H1 (cell line): ENCODE data around the gene PITX3. TPM values are rescaled to one million over a fixed set of nuclear protein-coding genes. Genes with fewer than 3 reads are reported as not detected.

Experiments
- CTCF ChIA-PET: fragments of 300-600 bp; sonication (Branson Sonifier 250); formaldehyde crosslinking; loops from one replicate; lab custom pipeline; 2021; ENCODE audit not compliant: partially characterized antibody; lab: Charles Lee
- POLR2A ChIA-PET: fragments of 300-600 bp; sonication (Branson Sonifier 250); formaldehyde crosslinking; loops from one replicate; lab custom pipeline; 2021; ENCODE audit warnings: inconsistent platforms; ENCODE audit not compliant: partially characterized antibody; lab: Charles Lee
- DNase-seq, 2 experiments: peaks; one replicate each; pipeline versions ENCODE4 v3.0.0 to v3.0.0-alpha.2; 2010 to 2022; ENCODE audit warnings: low spot score in 2 of 2, low read depth in 1 of 2, mixed read lengths in 1 of 2
- FAIRE-seq: peaks from 2 replicates; lab custom pipeline; 2011; peaks lifted over from hg19 to GRCh38; lab: Jason Lieb, UNC
- H2AFZ ChIP-seq: 2 replicates; pipeline ENCODE4 v1.8.1; 2012; ENCODE audit warnings: low read length, inconsistent platforms
- H2AK5ac ChIP-seq: 2 replicates; pipeline ENCODE4 v1.6.1; 2013; ENCODE audit warnings: low read depth, low read length
- H2BK120ac ChIP-seq: replicated peaks from 2 replicates; pipeline ENCODE3; 2013; ENCODE audit warnings: low read depth, low read length, inconsistent platforms
- H2BK12ac ChIP-seq: 2 replicates; pipeline ENCODE4 v1.6.1; 2013; ENCODE audit warnings: low read depth, low read length
- H2BK15ac ChIP-seq: 2 replicates; pipeline ENCODE4 v1.6.1; 2013; ENCODE audit warnings: low read length
- H2BK20ac ChIP-seq: 2 replicates; pipeline ENCODE4 v1.6.1; 2013; ENCODE audit warnings: low read length
- H2BK5ac ChIP-seq: 2 replicates; pipeline ENCODE4 v1.6.1; 2013; ENCODE audit warnings: low read depth, low read length
- H3K14ac ChIP-seq: 2 replicates; pipeline ENCODE4 v1.6.1; 2013; ENCODE audit warnings: inconsistent platforms; ENCODE audit not compliant: insufficient read length
- H3K18ac ChIP-seq: 2 replicates; pipeline ENCODE4 v1.6.1; 2013; ENCODE audit warnings: low read length; ENCODE audit errors: extremely low read depth
- H3K23ac ChIP-seq: 2 replicates; pipeline ENCODE4 v1.6.1; 2013; ENCODE audit warnings: inconsistent platforms; ENCODE audit not compliant: insufficient read length
- H3K23me2 ChIP-seq: 2 replicates; pipeline ENCODE4 v1.6.1; 2013; ENCODE audit warnings: low read depth, low read length
- H3K27ac ChIP-seq: 2 replicates; pipeline ENCODE4 v1.6.1; 2011; ENCODE audit warnings: low read depth, low read length, inconsistent platforms
- H3K27me3 ChIP-seq, 4 experiments: replicated peaks in 1 of 4; 1 replicate in 1 of 4; 2 replicates in 3 of 4; pipeline versions ENCODE4 v1.6.1 to v1.8.1; 2011 to 2013; ENCODE audit warnings: low read length in 3 of 4, mild to moderate bottlenecking in 3 of 4, inconsistent platforms in 2 of 4, mixed read lengths in 2 of 4, moderate library complexity in 1 of 4; ENCODE audit not compliant: control insufficient read depth in 3 of 4, insufficient read depth in 3 of 4; ENCODE audit errors: extremely low read depth in 1 of 4
- H3K36me3 ChIP-seq, 4 experiments: 2 replicates each; pipeline versions ENCODE4 v1.6.1 to v1.8.1; 2011 to 2013; ENCODE audit warnings: mild to moderate bottlenecking in 4 of 4, low read length in 3 of 4, moderate library complexity in 2 of 4, control low read depth in 1 of 4, inconsistent platforms in 1 of 4; ENCODE audit not compliant: insufficient read depth in 4 of 4, control insufficient read depth in 2 of 4
- H3K4ac ChIP-seq: replicated peaks from 2 replicates; pipeline ENCODE3; 2013; ENCODE audit warnings: low read length, low read depth, mixed read lengths, inconsistent platforms; ENCODE audit not compliant: insufficient read length
- H3K4me1 ChIP-seq, 4 experiments: replicated peaks in 1 of 4; 1 replicate in 1 of 4; 2 replicates in 3 of 4; pipeline versions ENCODE4 v1.6.1 to v1.8.1; 2011 to 2013; ENCODE audit warnings: low read length in 3 of 4, inconsistent platforms in 2 of 4, mixed read lengths in 1 of 4; ENCODE audit not compliant: insufficient read depth in 4 of 4, control insufficient read depth in 3 of 4
- H3K4me2 ChIP-seq, 2 experiments: 2 replicates each; pipeline versions ENCODE4 v1.6.1 to v1.8.1; 2011 to 2013; ENCODE audit warnings: low read depth in 2 of 2, low read length in 2 of 2, control low read depth in 1 of 2, inconsistent platforms in 1 of 2, mild to moderate bottlenecking in 1 of 2; ENCODE audit not compliant: insufficient read depth in 1 of 2
- H3K4me3 ChIP-seq, 4 experiments: fragments of 200-600, 300-600 bp in 1 of 4; sonication (generic), shearing (Covaris generic), sonication (Bioruptor Twin) in 1 of 4; 2 replicates each; pipeline versions ENCODE4 v1.5.1 to v1.8.1; 2011 to 2016; ENCODE audit warnings: low read length in 4 of 4, low read depth in 3 of 4, control low read depth in 2 of 4, inconsistent platforms in 2 of 4, mild to moderate bottlenecking in 2 of 4, mixed read lengths in 1 of 4, moderate library complexity in 1 of 4; ENCODE audit not compliant: insufficient read depth in 2 of 4; ENCODE audit errors: extremely low read depth in 1 of 4
- H3K56ac ChIP-seq: replicated peaks from 2 replicates; pipeline ENCODE3; 2013; ENCODE audit warnings: low read depth, mild to moderate bottlenecking, mixed read lengths, low read length, inconsistent platforms; ENCODE audit not compliant: insufficient read length
- H3K79me1 ChIP-seq: 2 replicates; pipeline ENCODE4 v1.6.1; 2013; ENCODE audit warnings: low read depth, low read length, control low read depth
- H3K79me2 ChIP-seq, 2 experiments: 2 replicates each; pipeline versions ENCODE4 v1.6.1 to v1.8.1; 2012 to 2013; ENCODE audit warnings: low read length in 2 of 2, mild to moderate bottlenecking in 2 of 2, inconsistent platforms in 1 of 2; ENCODE audit not compliant: insufficient read depth in 2 of 2, control insufficient read depth in 1 of 2
- H3K9ac ChIP-seq, 4 experiments: replicated peaks in 1 of 4; 1 replicate in 1 of 4; 2 replicates in 3 of 4; pipeline versions ENCODE4 v1.6.1 to v1.8.1; 2011 to 2013; ENCODE audit warnings: low read depth in 3 of 4, low read length in 3 of 4, control low read depth in 2 of 4, mild to moderate bottlenecking in 2 of 4, moderate library complexity in 2 of 4, inconsistent platforms in 1 of 4; ENCODE audit errors: extremely low read depth in 1 of 4
- H3K9me3 ChIP-seq, 2 experiments: 2 replicates each; pipeline versions ENCODE4 v1.6.1 to v1.8.1; 2012 to 2013; ENCODE audit warnings: mild to moderate bottlenecking in 2 of 2, moderate library complexity in 2 of 2, control low read depth in 1 of 2, inconsistent platforms in 1 of 2, low read depth in 1 of 2, low read length in 1 of 2, mixed read lengths in 1 of 2; ENCODE audit not compliant: insufficient read depth in 2 of 2
- H4K20me1 ChIP-seq, 2 experiments: replicated peaks in 1 of 2; 2 replicates each; pipeline versions ENCODE3 to v1.8.1; 2011 to 2013; ENCODE audit warnings: inconsistent platforms in 2 of 2, low read length in 2 of 2, mild to moderate bottlenecking in 1 of 2; ENCODE audit not compliant: insufficient read depth in 2 of 2, control insufficient read depth in 1 of 2
- H4K5ac ChIP-seq: 2 replicates; pipeline ENCODE4 v1.6.1; 2013; ENCODE audit warnings: low read length, low read depth, mixed read lengths, inconsistent platforms; ENCODE audit not compliant: insufficient read length
- H4K8ac ChIP-seq: 2 replicates; pipeline ENCODE4 v1.8.0; 2013; ENCODE audit warnings: mild to moderate bottlenecking, moderate library complexity, low read length, inconsistent platforms; ENCODE audit not compliant: insufficient read depth; ENCODE audit errors: extremely low read depth
- H4K91ac ChIP-seq: replicated peaks from 2 replicates; pipeline ENCODE3; 2013; ENCODE audit warnings: low read length, mixed read lengths, inconsistent platforms; ENCODE audit not compliant: insufficient read length
- CHD1 ChIP-seq: IDR thresholded peaks from 2 replicates; pipeline ENCODE4 v1.6.1; 2012; ENCODE audit warnings: low read depth, low read length, improper control_type of control experiment
- GTF2F1 ChIP-seq: IDR thresholded peaks from 2 replicates; pipeline ENCODE4 v1.6.1; 2012; ENCODE audit warnings: low read depth, low read length, improper control_type of control experiment, borderline replicate concordance
- HDAC6 ChIP-seq: IDR thresholded peaks from one replicate; pipeline ENCODE4 v1.7.1; 2012; ENCODE audit warnings: low read depth, mild to moderate bottlenecking, inconsistent platforms, low read length, moderate library complexity
- KDM1A ChIP-seq: fragments of 200-600, 300-600 bp; sonication (generic); IDR thresholded peaks from 2 replicates; pipeline ENCODE4 v1.7.1; 2016; ENCODE audit warnings: mild to moderate bottlenecking, low read length, borderline replicate concordance
- KDM5A ChIP-seq: fragments of 200-600 bp; IDR thresholded peaks from 2 replicates; pipeline ENCODE4 v1.7.1; 2012; ENCODE audit warnings: mild to moderate bottlenecking, low read length, inconsistent platforms, mixed read lengths
- MAX ChIP-seq: IDR thresholded peaks from 2 replicates; pipeline ENCODE4 v1.6.1; 2012; ENCODE audit warnings: inconsistent platforms
- PHF8 ChIP-seq: fragments of 200-600 bp; sonication (generic); conservative IDR thresholded peaks from 2 replicates; pipeline ENCODE4 v1.7.1; 2012; ENCODE audit warnings: low read depth, mild to moderate bottlenecking, inconsistent platforms, low read length, moderate library complexity
- POLR2AphosphoS5 ChIP-seq: IDR thresholded peaks from 2 replicates; pipeline ENCODE4 v1.6.1; 2011; ENCODE audit warnings: low read depth, low read length
- RAD21 ChIP-seq, 2 experiments: IDR thresholded peaks in 1 of 2; conservative IDR thresholded peaks in 1 of 2; 2 replicates each; pipeline ENCODE4 v1.6.1; 2011; ENCODE audit warnings: low read depth in 2 of 2, low read length in 2 of 2, improper control_type of control experiment in 1 of 2, inconsistent platforms in 1 of 2, mild to moderate bottlenecking in 1 of 2, moderate library complexity in 1 of 2
- RFX5 ChIP-seq: IDR thresholded peaks from 2 replicates; pipeline ENCODE4 v1.6.1; 2011; ENCODE audit warnings: low read depth, low read length, improper control_type of control experiment, borderline replicate concordance
- RXRA ChIP-seq: IDR thresholded peaks from 2 replicates; pipeline ENCODE4 v1.6.1; 2011; ENCODE audit warnings: low read depth, mild to moderate bottlenecking, low read length, moderate library complexity; ENCODE audit not compliant: insufficient read depth
- SP1 ChIP-seq: IDR thresholded peaks from 2 replicates; pipeline ENCODE4 v1.6.1; 2011; ENCODE audit warnings: low read depth, low read length
- SP2 ChIP-seq: IDR thresholded peaks from 2 replicates; pipeline ENCODE4 v1.6.1; 2012; ENCODE audit warnings: mild to moderate bottlenecking, low read length, inconsistent platforms
- SP4 ChIP-seq: IDR thresholded peaks from 2 replicates; pipeline ENCODE4 v1.6.1; 2012; ENCODE audit warnings: low read length, inconsistent platforms
- SRF ChIP-seq: IDR thresholded peaks from 2 replicates; pipeline ENCODE4 v1.6.1; 2011; ENCODE audit warnings: mild to moderate bottlenecking, low read depth, low read length, moderate library complexity
- polyA plus RNA-seq, 7 experiments: library from polyadenylated mRNA; depleted of rRNA in 3 of 7; stranded (reverse) in 5 of 7; unstranded in 2 of 7; fragments of >200 nt in 5 of 7; fragments of 200-250 nt in 2 of 7; gene quantifications; 1 replicate in 5 of 7; 2 replicates in 1 of 7; 4 replicates in 1 of 7; pipeline versions ENCODE4 v1.2.1 to v1.2.3, GENCODE V29; 2011 to 2013; ENCODE audit warnings: missing spikeins in 2 of 7, mixed read lengths in 2 of 7
- total RNA-seq: library from RNA; stranded (reverse); fragmentation: NEBNext Ultra II Directional; extraction: Animal tissue kit (Norgen Biotek cat#: 25700); gene quantifications from 2 replicates; pipeline ENCODE4 v1.2.1, GENCODE V29; 2021

The PITX3 gene
- total and polyA plus RNA-seq, 2 of the 8 experiments (the other 6 are each of a cell fraction or from before 2014, with no cell fraction given): 0.18 to 0.41 TPM

- H3K9ac ChIP-seq: no peak overlapping the region
- peaks cover 2% of the 10 kb centered on the region; the same call in 1 of the 2 replicates for H3K79me1 ChIP-seq
- no peak overlapping the region for H2AFZ ChIP-seq
- H3K27ac ChIP-seq: no peak overlapping the region
- no peak overlapping the region for H3K4me3 ChIP-seq
- CTCF ChIA-PET: interaction anchor here (1.4 kb wide), 1 partner anchor 58 kb away, joined by 4 read pairs; no protein-coding TSS in a partner anchor
- H4K91ac ChIP-seq: no peak overlapping the region
- no peak overlapping the region for H2BK20ac ChIP-seq
- H3K27me3 ChIP-seq: no peaks in the 10 kb centered on the region
- no peak overlapping the region for H3K14ac ChIP-seq
- no peak overlapping the region for H2AK5ac ChIP-seq
- H3K23me2 ChIP-seq: no peaks in the 10 kb centered on the region
- H4K5ac ChIP-seq: no peak overlapping the region
- TF ChIP-seq CHD1 (no peak), KDM1A (no peak), PHF8 (no peak), POLR2AphosphoS5 (no peak), SP4 (no peak), RXRA (no peak), MAX (no peak), SRF (no peak), HDAC6 (no peak), RFX5 (no peak), KDM5A (no peak), RAD21 (IDR thresholded peaks at IDR 0.05 in 1 of 2, conservative IDR thresholded peaks at IDR 0.05 in 1 of 2; ENCODE audit: low read depth in 2 of 2, low read length in 2 of 2) (no peak), SP2 (no peak), GTF2F1 (no peak), SP1 (no peak)
- no peak overlapping the region for H3K4ac ChIP-seq
- POLR2A ChIA-PET: no interaction called here
- peaks cover 1 to 8% of the 10 kb centered on the region in 2 experiments for H4K20me1 ChIP-seq
- no peak overlapping the region for H3K23ac ChIP-seq
- no peak overlapping the region for H2BK5ac ChIP-seq
- H3K4me1 ChIP-seq: no peaks in the 10 kb centered on the region
- no peak overlapping the region for H2BK120ac ChIP-seq
- no peak overlapping the region for H2BK15ac ChIP-seq
- DNase-seq (no peak), FAIRE-seq (no peak)
- no peaks in the 10 kb centered on the region for H3K79me2 ChIP-seq
- H3K4me2 ChIP-seq: no peak overlapping the region
- H3K36me3 ChIP-seq: no peaks in the 10 kb centered on the region
- H4K8ac ChIP-seq: no peak overlapping the region
- H3K56ac ChIP-seq: no peak overlapping the region
- no peak overlapping the region for H3K18ac ChIP-seq
- H2BK12ac ChIP-seq: no peak overlapping the region
- H3K9me3 ChIP-seq: no peaks in the 10 kb centered on the region
These were observed 46.2 kb upstream of the PITX3 start for GRCh38 chr10:102287538-102287937.
